PC-9 (cell line): ENCODE results near the gene RPA3. TPM values are rescaled to one million over a fixed set of nuclear protein-coding genes. Genes with fewer than 3 reads are reported as not detected.

Experiments
- BruUV-seq: library from RNA; stranded (reverse); fragments of 400-500 nt; replicated peaks from 2 replicates; lab custom pipeline; 2021; lab: Mats Ljungman, UMichigan
- CTCF ChIA-PET: fragments of 300-600 bp; sonication (Branson Sonifier 250); formaldehyde crosslinking; loops from one replicate; lab custom pipeline; 2022; ENCODE audit warnings: antibody characterized with exemption; lab: Charles Lee
- POLR2A ChIA-PET: fragments of 300-600 bp; sonication (Branson Sonifier 250); formaldehyde crosslinking; loops from one replicate; lab custom pipeline; 2022; ENCODE audit warnings: antibody characterized with exemption; ENCODE audit not compliant: unreplicated experiment; lab: Charles Lee
- DNase-seq, 2 experiments: peaks; one replicate each; pipeline versions ENCODE4 v3.0.0 to v3.0.0-alpha.2; 2015 to 2022; ENCODE audit warnings: mixed read lengths in 1 of 2
- H2AFZ ChIP-seq: fragments of 200-600 bp; sonication (generic); 2 replicates; pipeline ENCODE4 v1.8.1; 2017; ENCODE audit warnings: antibody characterized with exemption
- H3F3A ChIP-seq: fragments of 200-600 bp; sonication (generic); 2 replicates; pipeline ENCODE4 v1.8.1; 2017; ENCODE audit warnings: antibody characterized with exemption, mild to moderate bottlenecking, low read depth; ENCODE audit not compliant: insufficient read depth
- H3K27ac ChIP-seq: fragments of 200-600 bp; sonication (generic); 2 replicates; pipeline ENCODE4 v1.6.1; 2016; ENCODE audit warnings: mixed run types
- H3K27me3 ChIP-seq: fragments of 200-600 bp; sonication (generic); 2 replicates; pipeline ENCODE4 v1.6.1; 2016; ENCODE audit warnings: low read depth, mixed run types; ENCODE audit not compliant: insufficient read depth
- H3K36me3 ChIP-seq: fragments of 200-600 bp; sonication (generic); 2 replicates; pipeline ENCODE4 v1.6.1; 2016; ENCODE audit warnings: low read depth, mixed run types
- H3K4me1 ChIP-seq: fragments of 200-600 bp; sonication (generic); replicated peaks from 2 replicates; pipeline ENCODE4 v1.6.1; 2016; ENCODE audit warnings: mixed run types; ENCODE audit not compliant: insufficient read depth
- H3K4me2 ChIP-seq: fragments of 200-600 bp; sonication (generic); 2 replicates; pipeline ENCODE4 v1.6.1; 2017; ENCODE audit warnings: mixed run types
- H3K4me3 ChIP-seq: fragments of 200-600 bp; sonication (generic); 2 replicates; pipeline ENCODE4 v1.6.1; 2016; ENCODE audit warnings: mixed run types
- H3K79me2 ChIP-seq: fragments of 200-600 bp; sonication (generic); 2 replicates; pipeline ENCODE4 v1.6.1; 2017; ENCODE audit warnings: low read depth, mixed run types
- H3K9me2 ChIP-seq: fragments of 200-600 bp; sonication (generic); 2 replicates; pipeline ENCODE4 v1.8.1; 2017; ENCODE audit warnings: mild to moderate bottlenecking; ENCODE audit not compliant: insufficient read depth
- H3K9me3 ChIP-seq: fragments of 200-600 bp; sonication (generic); 2 replicates; pipeline ENCODE4 v1.8.1; 2016; ENCODE audit warnings: low read depth; ENCODE audit not compliant: insufficient read depth
- H4K20me1 ChIP-seq: fragments of 200-600 bp; sonication (generic); 2 replicates; pipeline ENCODE4 v1.8.1; 2017; ENCODE audit not compliant: insufficient read depth
- EZH2 ChIP-seq: fragments of 200-600 bp; sonication (generic); IDR thresholded peaks from 2 replicates; pipeline ENCODE4 v1.8.0; 2017; ENCODE audit warnings: antibody characterized with exemption, low read depth
- intact Hi-C: fragments of 100-400 bp; cut with micrococcal nuclease; formaldehyde crosslinking; loops from one replicate; pipeline ENCODE4 v1.10.0; 2022; ENCODE audit not compliant: unreplicated experiment
- total RNA-seq: library from RNA; stranded (reverse); gene quantifications from 2 replicates; pipeline ENCODE4 v1.2.3, GENCODE V29; 2021
- TF ChIP-seq, protein P1 (sequence below): fragments of 200-600 bp; sonication (generic); conservative IDR thresholded peaks from 2 replicates; pipeline ENCODE4 v1.6.1; 2017; ENCODE audit warnings: mixed run types, antibody characterized with exemption, mild to moderate bottlenecking, moderate library complexity

RPA3 gene
- total RNA-seq, 1 experiment from 2014 or later: 166 TPM

DNA sequence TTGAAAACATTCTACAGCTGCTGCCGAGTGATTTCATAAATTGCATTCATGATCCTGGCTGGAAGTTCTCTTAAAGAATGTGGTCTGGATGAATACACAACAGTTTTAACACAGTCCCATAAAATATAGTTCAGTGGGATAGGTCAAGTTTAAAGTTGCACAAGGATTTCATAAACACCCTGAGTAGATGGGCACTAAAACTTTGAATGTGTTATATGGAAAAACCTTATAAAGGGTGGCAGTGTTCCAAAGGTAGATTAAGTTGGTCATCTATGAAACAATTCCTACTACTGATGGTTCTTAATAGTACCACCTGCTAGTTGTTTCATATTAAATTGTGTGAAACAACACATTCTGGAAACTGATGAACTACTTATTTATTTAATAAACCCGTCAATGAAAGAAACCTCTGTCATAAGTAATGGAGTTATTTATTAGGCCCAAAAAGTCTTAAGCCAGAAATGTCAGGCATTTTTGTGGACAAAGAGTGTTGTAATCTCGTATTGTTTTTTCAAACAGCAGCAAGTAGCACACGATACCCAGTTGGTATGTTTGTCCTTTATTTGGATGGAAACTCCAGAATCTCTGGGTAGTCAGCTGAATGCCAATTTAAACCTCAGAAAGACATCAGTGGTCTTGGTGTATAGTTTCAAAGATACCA, 14.3 kb upstream of the RPA3 start:
- H3K36me3 ChIP-seq: no peaks in the 10 kb centered on the region
- no peaks in the 10 kb centered on the region; the same call in none of the 2 replicates for H3F3A ChIP-seq
- no peak overlapping the region for H3K4me3 ChIP-seq
- ChIA-PET POLR2A (no interaction called here), CTCF (no interaction called here)
- no peaks in the 10 kb centered on the region for H3K79me2 ChIP-seq
- no peak overlapping the region for H3K4me2 ChIP-seq
- no peaks in the 10 kb centered on the region for H4K20me1 ChIP-seq
- H3K9me2 ChIP-seq: no peaks in the 10 kb centered on the region
- DNase-seq: no peak
- H3K9me3 ChIP-seq: no peaks in the 10 kb centered on the region
- H3K4me1 ChIP-seq: peaks cover 4% of the 10 kb centered on the region; the same call in 1 of the 2 replicates
- H2AFZ ChIP-seq: no peak overlapping the region
- intact Hi-C loops: no loop called here
- H3K27ac ChIP-seq: no peak overlapping the region
- TF ChIP-seq, protein P1, sequence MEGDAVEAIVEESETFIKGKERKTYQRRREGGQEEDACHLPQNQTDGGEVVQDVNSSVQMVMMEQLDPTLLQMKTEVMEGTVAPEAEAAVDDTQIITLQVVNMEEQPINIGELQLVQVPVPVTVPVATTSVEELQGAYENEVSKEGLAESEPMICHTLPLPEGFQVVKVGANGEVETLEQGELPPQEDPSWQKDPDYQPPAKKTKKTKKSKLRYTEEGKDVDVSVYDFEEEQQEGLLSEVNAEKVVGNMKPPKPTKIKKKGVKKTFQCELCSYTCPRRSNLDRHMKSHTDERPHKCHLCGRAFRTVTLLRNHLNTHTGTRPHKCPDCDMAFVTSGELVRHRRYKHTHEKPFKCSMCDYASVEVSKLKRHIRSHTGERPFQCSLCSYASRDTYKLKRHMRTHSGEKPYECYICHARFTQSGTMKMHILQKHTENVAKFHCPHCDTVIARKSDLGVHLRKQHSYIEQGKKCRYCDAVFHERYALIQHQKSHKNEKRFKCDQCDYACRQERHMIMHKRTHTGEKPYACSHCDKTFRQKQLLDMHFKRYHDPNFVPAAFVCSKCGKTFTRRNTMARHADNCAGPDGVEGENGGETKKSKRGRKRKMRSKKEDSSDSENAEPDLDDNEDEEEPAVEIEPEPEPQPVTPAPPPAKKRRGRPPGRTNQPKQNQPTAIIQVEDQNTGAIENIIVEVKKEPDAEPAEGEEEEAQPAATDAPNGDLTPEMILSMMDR: no peak
- no peak for TF ChIP-seq EZH2
- H3K27me3 ChIP-seq: no peaks in the 10 kb centered on the region
- BruUV-seq: no TSS peak

DNA sequence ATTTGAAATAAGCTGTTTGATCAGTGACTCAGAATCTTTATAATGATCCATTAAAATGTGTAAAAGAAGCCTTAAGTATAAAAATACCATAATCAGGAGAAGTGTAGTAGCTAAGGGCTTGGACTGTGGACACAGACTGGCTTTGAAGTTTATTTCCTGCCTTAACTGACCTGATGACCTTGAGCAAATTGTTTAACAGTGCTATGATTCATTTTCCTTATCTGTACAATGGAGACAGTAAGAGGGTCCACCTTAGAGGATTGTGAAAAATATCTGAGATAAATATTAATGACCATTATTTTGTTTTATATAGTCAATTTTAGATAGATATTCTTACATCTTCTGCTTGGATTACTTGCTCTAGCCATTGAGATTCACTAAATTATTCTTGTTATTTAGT, 13.3 kb upstream of the RPA3 start:
- Histone ChIP-seq H3K27ac (no peak overlapping the region), H4K20me1 (no peaks in the 10 kb centered on the region), H3K4me2 (no peak overlapping the region), H3F3A (no peaks in the 10 kb centered on the region; the same call in none of the 2 replicates), H3K4me1 (no peaks in the 10 kb centered on the region), H3K9me3 (no peaks in the 10 kb centered on the region), H3K4me3 (no peak overlapping the region), H3K36me3 (no peaks in the 10 kb centered on the region), H2AFZ (no peak overlapping the region), H3K9me2 (no peaks in the 10 kb centered on the region), H3K27me3 (no peaks in the 10 kb centered on the region), H3K79me2 (no peaks in the 10 kb centered on the region)
- DNase-seq: no peak
- CTCF ChIA-PET: interaction anchor here (0.7 kb wide), 1 partner anchor 164 kb away, joined by 24 read pairs; no protein-coding TSS in a partner anchor
- no peak for TF ChIP-seq EZH2
- TF ChIP-seq, protein P1: no peak
- POLR2A ChIA-PET: no interaction called here
- BruUV-seq: no TSS peak
- intact Hi-C loops: no loop called here

DNA sequence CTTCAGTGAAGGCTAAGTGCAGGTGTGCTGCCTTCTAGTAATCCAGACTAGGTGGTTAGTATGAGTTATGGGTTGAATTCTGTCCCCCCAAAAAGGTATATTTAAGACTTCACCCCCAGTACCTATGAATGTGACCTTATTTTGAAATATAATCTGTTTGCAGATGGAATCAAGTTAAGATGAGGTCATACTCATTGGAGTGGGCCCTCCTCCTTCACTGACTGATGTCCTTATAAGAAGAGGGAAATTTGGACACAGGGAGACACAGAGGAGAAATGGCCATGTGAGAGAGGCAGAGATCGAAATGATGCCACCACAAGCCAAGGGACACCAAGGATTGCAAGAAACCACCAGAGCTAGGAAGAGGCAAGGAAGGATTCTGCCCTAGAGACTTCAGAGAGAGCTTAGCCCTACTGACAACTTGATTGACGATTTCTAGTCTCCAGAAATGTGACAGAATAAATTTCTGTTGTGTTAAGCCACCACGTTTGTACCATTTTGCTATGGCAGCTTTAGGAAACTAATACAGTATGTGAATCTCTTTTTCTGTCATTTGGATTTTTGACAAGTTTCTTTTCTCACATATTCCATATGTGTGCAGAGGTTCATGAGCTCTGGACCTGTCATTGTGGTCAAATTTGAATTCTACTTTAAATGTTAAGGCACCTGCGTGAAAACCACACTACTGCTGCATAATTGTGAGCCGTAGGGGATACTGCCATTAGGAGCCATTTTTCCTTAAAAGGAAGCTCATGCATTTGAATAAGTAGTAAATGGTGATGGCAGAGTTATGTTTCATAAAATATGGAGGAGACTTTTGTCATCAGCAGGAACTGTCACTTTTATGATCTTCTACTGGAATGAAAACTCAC, 2.6 kb upstream of the RPA3 start:
- H3K27me3 ChIP-seq: no peaks in the 10 kb centered on the region
- 0 out of 2 replicates have a peak, but pooled peaks cover 3% of the 10 kb centered on the region for H3K9me3 ChIP-seq
- H2AFZ ChIP-seq: no peak overlapping the region
- CTCF ChIA-PET: no interaction called here
- peaks cover 9% of the 10 kb centered on the region; the same call in 1 of the 2 replicates for H3F3A ChIP-seq
- intact Hi-C loops: no loop called here
- TF ChIP-seq, protein P1: no peak
- TF ChIP-seq EZH2: no peak
- H4K20me1 ChIP-seq: no peaks in the 10 kb centered on the region
- H3K27ac ChIP-seq: no peak overlapping the region
- peaks cover 21% of the 10 kb centered on the region for H3K4me1 ChIP-seq
- no peak overlapping the region for H3K4me3 ChIP-seq
- no peaks in the 10 kb centered on the region for H3K36me3 ChIP-seq
- H3K79me2 ChIP-seq: no peaks in the 10 kb centered on the region
- H3K9me2 ChIP-seq: no peaks in the 10 kb centered on the region
- no peak overlapping the region for H3K4me2 ChIP-seq
- no peak for DNase-seq
- POLR2A ChIA-PET: interaction anchor here (0.6 kb wide), 1 partner anchor 153 kb away, joined by 6 read pairs; no protein-coding TSS in a partner anchor
- BruUV-seq: no TSS peak
